H9 (cell line): ENCODE results near the gene SUV39H2. TPM values are rescaled to one million over a fixed set of nuclear protein-coding genes. Genes with fewer than 3 reads are reported as not detected.

Source experiments
- DNase-seq: peaks from one replicate; pipeline ENCODE4 v3.0.0-alpha.2; 2017
- H2AFZ ChIP-seq: one replicate; pipeline ENCODE4 v1.6.1; 2013; ENCODE audit warnings: mild to moderate bottlenecking, low read length, control low read depth, moderate library complexity
- H2AK5ac ChIP-seq: 2 replicates; pipeline ENCODE4 v1.6.1; 2013; ENCODE audit warnings: low read length, control low read depth, mixed read lengths; ENCODE audit not compliant: insufficient read length
- H2BK120ac ChIP-seq: one replicate; pipeline ENCODE4 v1.6.1; 2013; ENCODE audit warnings: low read depth, mild to moderate bottlenecking, low read length, control low read depth, inconsistent platforms; ENCODE audit not compliant: poor library complexity, severe bottlenecking
- H2BK12ac ChIP-seq: 2 replicates; pipeline ENCODE4 v1.6.1; 2013; ENCODE audit warnings: low read length, control low read depth, mixed read lengths, low read depth; ENCODE audit not compliant: insufficient read length
- H2BK15ac ChIP-seq: 2 replicates; pipeline ENCODE4 v1.6.1; 2013; ENCODE audit warnings: low read depth, low read length, control low read depth
- H2BK20ac ChIP-seq: one replicate; pipeline ENCODE4 v1.6.1; 2013; ENCODE audit warnings: low read depth, mild to moderate bottlenecking, low read length, control low read depth, inconsistent platforms; ENCODE audit not compliant: poor library complexity, severe bottlenecking
- H2BK5ac ChIP-seq: 2 replicates; pipeline ENCODE4 v1.6.1; 2013; ENCODE audit warnings: low read length, control low read depth, mixed read lengths; ENCODE audit not compliant: insufficient read length
- H3K14ac ChIP-seq: 2 replicates; pipeline ENCODE4 v1.6.1; 2013; ENCODE audit warnings: low read length, control low read depth; ENCODE audit not compliant: insufficient read depth
- H3K18ac ChIP-seq: 2 replicates; pipeline ENCODE4 v1.6.1; 2013; ENCODE audit warnings: low read depth, mild to moderate bottlenecking, mixed read lengths, low read length, control low read depth; ENCODE audit not compliant: insufficient read length
- H3K23ac ChIP-seq: 2 replicates; pipeline ENCODE4 v1.6.1; 2013; ENCODE audit warnings: low read length, control low read depth, mixed read lengths, low read depth; ENCODE audit not compliant: insufficient read length
- H3K23me2 ChIP-seq: 2 replicates; pipeline ENCODE4 v1.6.1; 2013; ENCODE audit warnings: low read depth, mild to moderate bottlenecking, mixed read lengths, low read length, control low read depth; ENCODE audit not compliant: insufficient read length, poor library complexity, severe bottlenecking
- H3K27ac ChIP-seq: 2 replicates; pipeline ENCODE4 v1.5.1; 2013; ENCODE audit warnings: low read length, control low read depth, mixed read lengths, low read depth; ENCODE audit not compliant: insufficient read length
- H3K27me3 ChIP-seq: 2 replicates; pipeline ENCODE4 v1.6.1; 2013; ENCODE audit warnings: low read length, control low read depth, inconsistent platforms; ENCODE audit not compliant: insufficient read depth
- H3K4ac ChIP-seq: 2 replicates; pipeline ENCODE4 v1.6.1; 2013; ENCODE audit warnings: low read depth, mild to moderate bottlenecking, control low read depth, inconsistent platforms, low read length, moderate library complexity
- H3K4me1 ChIP-seq: 2 replicates; pipeline ENCODE4 v1.6.1; 2013; ENCODE audit warnings: low read length, control low read depth, inconsistent platforms; ENCODE audit not compliant: insufficient read depth
- H3K4me2 ChIP-seq: 2 replicates; pipeline ENCODE4 v1.6.1; 2013; ENCODE audit warnings: low read length, control low read depth, mixed read lengths; ENCODE audit not compliant: insufficient read length, insufficient read depth
- H3K56ac ChIP-seq: 2 replicates; pipeline ENCODE4 v1.6.1; 2013; ENCODE audit warnings: low read depth, mild to moderate bottlenecking, mixed read lengths, low read length, control low read depth; ENCODE audit not compliant: insufficient read length
- H3K79me1 ChIP-seq: 2 replicates; pipeline ENCODE4 v1.6.1; 2013; ENCODE audit warnings: low read depth, mild to moderate bottlenecking, moderate library complexity, low read length, control low read depth, inconsistent platforms; ENCODE audit not compliant: insufficient read depth, poor library complexity, severe bottlenecking
- H3K79me2 ChIP-seq: 2 replicates; pipeline ENCODE4 v1.6.1; 2013; ENCODE audit warnings: low read length, control low read depth, inconsistent platforms; ENCODE audit not compliant: insufficient read depth
- H3K9ac ChIP-seq: 2 replicates; pipeline ENCODE4 v1.6.1; 2013; ENCODE audit warnings: low read length, control low read depth, mixed read lengths; ENCODE audit not compliant: insufficient read length; ENCODE audit errors: extremely low read depth
- H3K9me3 ChIP-seq: one replicate; pipeline ENCODE4 v1.6.1; 2013; ENCODE audit warnings: low read depth, low read length, inconsistent platforms; ENCODE audit not compliant: control insufficient read depth
- H3T11ph ChIP-seq: one replicate; pipeline ENCODE4 v1.6.1; 2013; ENCODE audit warnings: mild to moderate bottlenecking, low read length, control low read depth, inconsistent platforms
- H4K20me1 ChIP-seq: one replicate; pipeline ENCODE4 v1.6.1; 2013; ENCODE audit not compliant: control insufficient read depth, insufficient read length, insufficient read depth
- H4K5ac ChIP-seq: 2 replicates; pipeline ENCODE4 v1.6.1; 2013; ENCODE audit warnings: low read depth, mild to moderate bottlenecking, mixed read lengths, low read length, control low read depth; ENCODE audit not compliant: insufficient read length
- H4K8ac ChIP-seq: replicated peaks from 2 replicates; pipeline ENCODE4 v1.6.1; 2013; ENCODE audit warnings: low read length, control low read depth, mixed read lengths, low read depth; ENCODE audit not compliant: insufficient read length
- H4K91ac ChIP-seq: 2 replicates; pipeline ENCODE4 v1.6.1; 2013; ENCODE audit warnings: low read depth, mild to moderate bottlenecking, moderate library complexity, mixed read lengths, low read length, control low read depth; ENCODE audit not compliant: insufficient read length
- H3K27ac Mint-ChIP-seq, 3 experiments: 2 replicates in 2 of 3; 3 replicates in 1 of 3; pipeline ENCODE4 v1.8.0; 2020 to 2021; ENCODE audit warnings: mixed read lengths in 3 of 3, mild to moderate bottlenecking in 1 of 3, moderate library complexity in 1 of 3
- H3K27me3 Mint-ChIP-seq: 2 replicates; pipeline ENCODE4 v1.8.0; 2021; ENCODE audit warnings: low read depth, mild to moderate bottlenecking, moderate library complexity, mixed read lengths
- H3K36me3 Mint-ChIP-seq, 3 experiments: 2 replicates in 2 of 3; 3 replicates in 1 of 3; pipeline ENCODE4 v1.8.0; 2020 to 2021; ENCODE audit warnings: low read depth in 3 of 3, mixed read lengths in 3 of 3; ENCODE audit not compliant: insufficient read depth in 1 of 3
- H3K4me1 Mint-ChIP-seq, 2 experiments: 2 replicates each; pipeline ENCODE4 v1.8.0; 2020; ENCODE audit warnings: mixed read lengths in 2 of 2
- H3K4me3 Mint-ChIP-seq, 2 experiments: 2 replicates in 1 of 2; 3 replicates in 1 of 2; pipeline ENCODE4 v1.8.0; 2020 to 2021; ENCODE audit warnings: mild to moderate bottlenecking in 2 of 2, mixed read lengths in 2 of 2, moderate library complexity in 1 of 2
- H3K9me3 Mint-ChIP-seq, 2 experiments: 2 replicates in 1 of 2; 3 replicates in 1 of 2; pipeline ENCODE4 v1.8.0; 2020; ENCODE audit warnings: mild to moderate bottlenecking in 2 of 2, mixed read lengths in 2 of 2, moderate library complexity in 1 of 2
- CTCF ChIP-seq: fragments of 200-600 bp; sonication (generic); conservative IDR thresholded peaks from 3 replicates; pipeline ENCODE4 v1.8.0; 2021; ENCODE audit warnings: antibody characterized with exemption, mild to moderate bottlenecking
- WGBS: extraction: QIAGEN DNeasy Blood & Tissue Kit; methylation state at CpG from one replicate; pipeline ENCODE4 v1.1.7; 2013; ENCODE audit warnings: missing lambda C conversion rate, low lambda C conversion rate, mixed read lengths; ENCODE audit not compliant: insufficient read length; ENCODE audit errors: extremely low coverage; 5-methylcytosine and 5-hydroxymethylcytosine counted together
- total RNA-seq: library from RNA; stranded (reverse); gene quantifications from 2 replicates; pipeline ENCODE4 v1.2.1, GENCODE V29; 2021

The SUV39H2 gene
- total RNA-seq, 1 experiment from 2014 or later = 59.7 TPM

GRCh38 chr10:14910953-14911352 is 32.3 kb downstream of the SUV39H2 start:
- no peak overlapping the region for H2BK120ac ChIP-seq
- no peak overlapping the region for H4K91ac ChIP-seq
- peaks cover 3% of the 10 kb centered on the region for H3K23me2 ChIP-seq
- H3T11ph ChIP-seq = no peak overlapping the region
- no peak overlapping the region for H3K4me2 ChIP-seq
- Mint-ChIP-seq H3K4me3 (no peak overlapping the region), H3K4me1 (no peaks in the 10 kb centered on the region), H3K36me3 (peaks cover 80 to 93% (median 91%) of the 10 kb centered on the region in 3 experiments), H3K27me3 (no peaks in the 10 kb centered on the region), H3K27ac (no peak overlapping the region), H3K9me3 (peaks cover 28 to 40% of the 10 kb centered on the region in 2 experiments)
- H2BK12ac ChIP-seq = no peak overlapping the region
- no peak overlapping the region for H2BK15ac ChIP-seq
- no peak overlapping the region for H3K14ac ChIP-seq
- no peak overlapping the region for H2BK5ac ChIP-seq
- H3K79me1 ChIP-seq = no peaks in the 10 kb centered on the region
- H3K27me3 ChIP-seq = no peaks in the 10 kb centered on the region
- no peak for TF ChIP-seq CTCF
- H3K9ac ChIP-seq = no peak overlapping the region
- H3K4me1 ChIP-seq = no peaks in the 10 kb centered on the region
- no peak overlapping the region for H3K18ac ChIP-seq
- no peak overlapping the region for H3K23ac ChIP-seq
- peaks cover 2% of the 10 kb centered on the region for H3K9me3 ChIP-seq
- H4K20me1 ChIP-seq = no peaks in the 10 kb centered on the region
- no CpG with 5 or more reads among the region's 4 CpGs for WGBS
- no peaks in the 10 kb centered on the region for H3K79me2 ChIP-seq
- H3K27ac ChIP-seq = no peak overlapping the region
- no peak overlapping the region for H4K5ac ChIP-seq
- no peak overlapping the region for H2AK5ac ChIP-seq
- no peak overlapping the region for H2BK20ac ChIP-seq
- DNase-seq = no peak
- H2AFZ ChIP-seq = no peak overlapping the region
- no peak overlapping the region for H3K4ac ChIP-seq
- no peak overlapping the region for H3K56ac ChIP-seq
- H4K8ac ChIP-seq = no peak overlapping the region
